PC-9 (cell line): Measurements from ENCODE around the gene FIG4. TPM values are rescaled to one million over a fixed set of nuclear protein-coding genes. Genes with fewer than 3 reads are reported as not detected.

Experiments
- BruUV-seq: library from RNA; stranded (reverse); fragments of 400-500 nt; replicated peaks from 2 replicates; lab custom pipeline; 2021; lab: Mats Ljungman, UMichigan
- CTCF ChIA-PET: fragments of 300-600 bp; sonication (Branson Sonifier 250); formaldehyde crosslinking; loops from one replicate; lab custom pipeline; 2022; ENCODE audit warnings: antibody characterized with exemption; lab: Charles Lee
- POLR2A ChIA-PET: fragments of 300-600 bp; sonication (Branson Sonifier 250); formaldehyde crosslinking; loops from one replicate; lab custom pipeline; 2022; ENCODE audit warnings: antibody characterized with exemption; ENCODE audit not compliant: unreplicated experiment; lab: Charles Lee
- DNase-seq, 2 experiments: peaks; one replicate each; pipeline versions ENCODE4 v3.0.0 to v3.0.0-alpha.2; 2015 to 2022; ENCODE audit warnings: mixed read lengths in 1 of 2
- H2AFZ ChIP-seq: fragments of 200-600 bp; sonication (generic); 2 replicates; pipeline ENCODE4 v1.8.1; 2017; ENCODE audit warnings: antibody characterized with exemption
- H3F3A ChIP-seq: fragments of 200-600 bp; sonication (generic); 2 replicates; pipeline ENCODE4 v1.8.1; 2017; ENCODE audit warnings: antibody characterized with exemption, mild to moderate bottlenecking, low read depth; ENCODE audit not compliant: insufficient read depth
- H3K27ac ChIP-seq: fragments of 200-600 bp; sonication (generic); 2 replicates; pipeline ENCODE4 v1.6.1; 2016; ENCODE audit warnings: mixed run types
- H3K27me3 ChIP-seq: fragments of 200-600 bp; sonication (generic); 2 replicates; pipeline ENCODE4 v1.6.1; 2016; ENCODE audit warnings: low read depth, mixed run types; ENCODE audit not compliant: insufficient read depth
- H3K36me3 ChIP-seq: fragments of 200-600 bp; sonication (generic); 2 replicates; pipeline ENCODE4 v1.6.1; 2016; ENCODE audit warnings: low read depth, mixed run types
- H3K4me1 ChIP-seq: fragments of 200-600 bp; sonication (generic); replicated peaks from 2 replicates; pipeline ENCODE4 v1.6.1; 2016; ENCODE audit warnings: mixed run types; ENCODE audit not compliant: insufficient read depth
- H3K4me2 ChIP-seq: fragments of 200-600 bp; sonication (generic); 2 replicates; pipeline ENCODE4 v1.6.1; 2017; ENCODE audit warnings: mixed run types
- H3K4me3 ChIP-seq: fragments of 200-600 bp; sonication (generic); 2 replicates; pipeline ENCODE4 v1.6.1; 2016; ENCODE audit warnings: mixed run types
- H3K79me2 ChIP-seq: fragments of 200-600 bp; sonication (generic); 2 replicates; pipeline ENCODE4 v1.6.1; 2017; ENCODE audit warnings: low read depth, mixed run types
- H3K9me2 ChIP-seq: fragments of 200-600 bp; sonication (generic); 2 replicates; pipeline ENCODE4 v1.8.1; 2017; ENCODE audit warnings: mild to moderate bottlenecking; ENCODE audit not compliant: insufficient read depth
- H3K9me3 ChIP-seq: fragments of 200-600 bp; sonication (generic); 2 replicates; pipeline ENCODE4 v1.8.1; 2016; ENCODE audit warnings: low read depth; ENCODE audit not compliant: insufficient read depth
- H4K20me1 ChIP-seq: fragments of 200-600 bp; sonication (generic); 2 replicates; pipeline ENCODE4 v1.8.1; 2017; ENCODE audit not compliant: insufficient read depth
- CTCF ChIP-seq: fragments of 200-600 bp; sonication (generic); conservative IDR thresholded peaks from 2 replicates; pipeline ENCODE4 v1.6.1; 2017; ENCODE audit warnings: mixed run types, antibody characterized with exemption, mild to moderate bottlenecking, moderate library complexity
- EZH2 ChIP-seq: fragments of 200-600 bp; sonication (generic); IDR thresholded peaks from 2 replicates; pipeline ENCODE4 v1.8.0; 2017; ENCODE audit warnings: antibody characterized with exemption, low read depth
- intact Hi-C: fragments of 100-400 bp; cut with micrococcal nuclease; formaldehyde crosslinking; loops from one replicate; pipeline ENCODE4 v1.10.0; 2022; ENCODE audit not compliant: unreplicated experiment
- total RNA-seq: library from RNA; stranded (reverse); gene quantifications from 2 replicates; pipeline ENCODE4 v1.2.3, GENCODE V29; 2021

The FIG4 gene
- total RNA-seq, 1 experiment from 2014 or later, result 16.5 TPM

DNA sequence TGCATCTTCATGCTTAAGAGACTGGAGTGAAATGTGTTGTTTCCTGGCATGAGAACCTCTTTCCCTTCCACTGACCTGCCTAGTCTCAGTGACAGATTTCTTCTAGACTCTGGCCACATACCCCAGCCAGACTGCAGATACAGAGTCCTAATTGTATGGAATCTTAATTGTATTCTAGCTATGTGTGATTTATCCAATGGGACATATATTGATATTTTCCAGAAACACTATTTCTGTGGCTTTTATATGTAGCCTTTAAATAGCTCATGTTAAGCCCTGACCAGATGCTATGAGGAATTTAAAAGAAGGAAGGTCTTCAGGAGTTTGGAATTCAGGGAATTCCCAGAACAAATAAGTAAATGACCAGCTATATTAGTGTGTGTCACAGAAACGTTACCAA is 99.0 kb downstream of the FIG4 start:
- Histone ChIP-seq H2AFZ (no peak overlapping the region), H4K20me1 (no peaks in the 10 kb centered on the region), H3K27ac (no peak overlapping the region), H3F3A (peaks cover 14% of the 10 kb centered on the region), H3K4me1 (peaks cover 45% of the 10 kb centered on the region), H3K9me3 (no peaks in the 10 kb centered on the region), H3K27me3 (no peaks in the 10 kb centered on the region), H3K36me3 (no peaks in the 10 kb centered on the region), H3K9me2 (no peaks in the 10 kb centered on the region), H3K4me2 (no peak overlapping the region), H3K79me2 (no peaks in the 10 kb centered on the region), H3K4me3 (no peak overlapping the region)
- peak in 1 of 2 experiments; percentile 46 for DNase-seq
- intact Hi-C loops, result no loop called here
- ChIA-PET CTCF (interaction anchor here (0.6 kb wide), 1 partner anchor 17 kb away, joined by 3 read pairs; no protein-coding TSS in a partner anchor), POLR2A (no interaction called here)
- BruUV-seq, result no TSS peak
- TF ChIP-seq EZH2 (no peak), CTCF (no peak)

DNA sequence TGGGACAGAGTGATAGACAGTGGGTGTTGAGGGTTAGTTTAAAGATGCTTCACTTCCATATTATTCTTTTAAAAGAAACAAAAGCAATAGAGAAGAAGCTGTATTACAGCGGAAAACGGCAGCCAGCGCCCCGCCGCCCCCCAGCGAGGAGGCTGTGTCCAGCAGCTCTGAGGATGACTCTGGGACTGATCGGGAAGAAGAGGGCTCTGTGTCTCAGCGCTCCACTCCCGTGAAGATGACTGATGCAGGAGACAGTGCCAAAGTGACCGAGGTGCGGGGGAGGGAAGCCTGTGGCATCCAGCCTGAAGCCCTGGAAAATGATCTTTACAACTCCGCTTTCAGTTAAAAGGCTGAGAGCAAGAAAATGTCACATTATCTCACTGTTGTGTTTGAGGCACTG is 100.2 kb downstream of the FIG4 start:
- Histone ChIP-seq H4K20me1 (no peaks in the 10 kb centered on the region), H3K27ac (no peak overlapping the region), H3K79me2 (no peaks in the 10 kb centered on the region), H2AFZ (no peak overlapping the region), H3K9me2 (no peaks in the 10 kb centered on the region), H3F3A (peaks cover 20% of the 10 kb centered on the region), H3K27me3 (no peaks in the 10 kb centered on the region), H3K4me1 (peaks cover 46% of the 10 kb centered on the region), H3K4me2 (no peak overlapping the region), H3K9me3 (no peaks in the 10 kb centered on the region), H3K4me3 (no peak overlapping the region), H3K36me3 (no peaks in the 10 kb centered on the region)
- TF ChIP-seq CTCF, result no peak
- no peak for TF ChIP-seq EZH2
- intact Hi-C loops, result no loop called here
- CTCF ChIA-PET, result no interaction called here
- POLR2A ChIA-PET, result no interaction called here
- no TSS peak for BruUV-seq
- DNase-seq, result no peak

- DNase-seq, result no peak
- CTCF ChIA-PET, result interaction anchor here (0.6 kb wide), 1 partner anchor 247 kb away, joined by 5 read pairs; no protein-coding TSS in a partner anchor
- Histone ChIP-seq H3F3A (peaks cover 20% of the 10 kb centered on the region), H3K9me2 (no peaks in the 10 kb centered on the region), H3K27ac (peak overlapping the region; percentile 84), H2AFZ (no peak overlapping the region), H3K36me3 (no peaks in the 10 kb centered on the region), H4K20me1 (no peaks in the 10 kb centered on the region), H3K27me3 (no peaks in the 10 kb centered on the region), H3K4me2 (peak overlapping the region; percentile 61), H3K4me3 (no peak overlapping the region), H3K9me3 (no peaks in the 10 kb centered on the region), H3K4me1 (peaks cover 48% of the 10 kb centered on the region), H3K79me2 (no peaks in the 10 kb centered on the region)
- no TSS peak for BruUV-seq
- intact Hi-C loops, result loop anchor here (1.0 kb wide), 1 partner anchor 100 kb away; no protein-coding TSS in a partner anchor
- POLR2A ChIA-PET, result interaction anchor here (0.6 kb wide), 1 partner anchor 128 kb away, joined by 10 read pairs; no protein-coding TSS in a partner anchor
- TF ChIP-seq EZH2 (no peak), CTCF (no peak)
Measured at GRCh38 chr6:109793021-109793420, 101.9 kb downstream of the FIG4 start.
